Measurements from ENCODE around the gene MRAS. TPM values are rescaled to one million over a fixed set of nuclear protein-coding genes. Genes with fewer than 3 reads are reported as not detected.

Gene MRAS
- total and polyA plus RNA-seq, 8 donors, result 18.1 to 48.0 (median 21.5) TPM

DNA sequence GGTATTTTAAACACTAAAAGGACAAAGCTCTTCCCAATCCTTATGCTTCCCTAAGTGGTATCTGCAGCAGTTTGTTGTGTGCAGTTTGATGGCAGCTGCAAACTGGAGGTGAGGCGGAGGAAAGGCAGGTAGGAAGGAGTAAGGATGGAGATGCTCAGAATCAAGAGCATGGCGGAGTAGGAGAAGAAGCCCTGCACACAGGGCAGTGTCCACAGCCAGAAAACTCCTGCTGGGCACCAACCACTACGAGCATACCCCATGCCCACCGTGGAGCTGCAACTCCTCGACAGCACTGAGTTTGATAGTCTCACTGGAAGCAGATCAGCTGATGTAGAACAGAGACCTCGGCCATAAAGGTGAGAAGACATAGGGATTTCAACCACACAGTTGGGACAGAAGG is 55.7 kb downstream of the MRAS start:
- Histone ChIP-seq H3K36me3 (peaks cover 0 to 24% of the 10 kb centered on the region in 2 donors), H3K27ac (no peak overlapping the region), H3K4me3 (no peak overlapping the region), H3K4me1 (no peaks in the 10 kb centered on the region), H3K9me3 (no peaks in the 10 kb centered on the region), H3K27me3 (no peaks in the 10 kb centered on the region)
- no peak for ATAC-seq
- TF ChIP-seq, protein P1, sequence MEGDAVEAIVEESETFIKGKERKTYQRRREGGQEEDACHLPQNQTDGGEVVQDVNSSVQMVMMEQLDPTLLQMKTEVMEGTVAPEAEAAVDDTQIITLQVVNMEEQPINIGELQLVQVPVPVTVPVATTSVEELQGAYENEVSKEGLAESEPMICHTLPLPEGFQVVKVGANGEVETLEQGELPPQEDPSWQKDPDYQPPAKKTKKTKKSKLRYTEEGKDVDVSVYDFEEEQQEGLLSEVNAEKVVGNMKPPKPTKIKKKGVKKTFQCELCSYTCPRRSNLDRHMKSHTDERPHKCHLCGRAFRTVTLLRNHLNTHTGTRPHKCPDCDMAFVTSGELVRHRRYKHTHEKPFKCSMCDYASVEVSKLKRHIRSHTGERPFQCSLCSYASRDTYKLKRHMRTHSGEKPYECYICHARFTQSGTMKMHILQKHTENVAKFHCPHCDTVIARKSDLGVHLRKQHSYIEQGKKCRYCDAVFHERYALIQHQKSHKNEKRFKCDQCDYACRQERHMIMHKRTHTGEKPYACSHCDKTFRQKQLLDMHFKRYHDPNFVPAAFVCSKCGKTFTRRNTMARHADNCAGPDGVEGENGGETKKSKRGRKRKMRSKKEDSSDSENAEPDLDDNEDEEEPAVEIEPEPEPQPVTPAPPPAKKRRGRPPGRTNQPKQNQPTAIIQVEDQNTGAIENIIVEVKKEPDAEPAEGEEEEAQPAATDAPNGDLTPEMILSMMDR (IDR thresholded peaks at IDR 0.05), result no peak
- DNase-seq, result no peak
- intact Hi-C loops (cut with DNase I), result no loop called here

DNA sequence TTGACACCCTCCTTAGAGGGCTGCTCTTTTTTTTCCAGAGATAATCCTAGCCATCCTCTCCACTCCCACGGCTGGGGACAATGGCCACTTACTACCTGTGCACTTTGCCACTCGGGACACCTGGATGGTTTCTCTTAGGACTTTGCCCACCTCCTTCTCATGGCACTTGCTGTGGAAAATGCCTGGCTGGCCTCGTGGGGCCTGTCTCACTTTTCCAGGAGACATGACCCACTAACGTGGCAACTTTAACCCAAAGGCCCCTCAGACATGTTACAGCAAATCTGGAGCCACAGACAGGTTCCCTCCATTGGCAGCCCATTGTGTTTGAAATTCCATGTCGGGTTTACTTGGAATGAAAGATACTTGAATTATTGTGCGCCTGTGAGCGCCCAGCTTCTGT is 56.6 kb downstream of the MRAS start:
- ATAC-seq, result no peak
- intact Hi-C loops (cut with DNase I), result no loop called here
- TF ChIP-seq, protein P1 (IDR thresholded peaks at IDR 0.05), result no peak

DNA sequence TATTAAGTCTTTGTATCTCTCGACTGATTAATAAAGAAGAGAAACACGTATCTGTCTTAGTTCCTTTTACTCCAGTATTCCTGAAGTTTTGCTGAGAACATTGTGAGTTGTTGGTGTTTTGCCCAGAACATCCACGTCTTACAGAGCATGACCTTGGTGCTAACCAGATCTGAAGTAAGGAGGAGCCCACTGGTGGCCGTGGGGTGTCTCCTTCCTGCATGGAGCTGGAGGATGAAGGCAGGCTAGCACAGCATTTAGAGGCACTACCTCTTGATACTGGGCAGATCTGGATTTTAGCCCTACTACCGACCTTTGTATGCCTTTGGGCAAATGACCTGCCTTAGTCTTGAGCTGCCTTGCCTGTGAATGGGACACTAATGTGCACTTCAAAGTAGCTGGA is 57.1 kb downstream of the MRAS start:
- DNase-seq (no peak), ATAC-seq (no peak)
- Histone ChIP-seq H3K4me1 (no peaks in the 10 kb centered on the region), H3K9me3 (no peaks in the 10 kb centered on the region), H3K27ac (no peak overlapping the region), H3K36me3 (peaks cover 0 to 24% of the 10 kb centered on the region in 2 donors), H3K27me3 (no peaks in the 10 kb centered on the region), H3K4me3 (no peak overlapping the region)
- TF ChIP-seq, protein P1 (IDR thresholded peaks at IDR 0.05), result no peak
- intact Hi-C loops (cut with DNase I), result no loop called here

More for the DNA sequence above, 56.6 kb downstream of the MRAS start:
- H3K4me3 ChIP-seq, result no peak overlapping the region
- no peak for DNase-seq
- H3K4me1 ChIP-seq, result no peaks in the 10 kb centered on the region
- H3K36me3 ChIP-seq, result peaks cover 0 to 24% of the 10 kb centered on the region in 2 donors
- H3K27ac ChIP-seq, result no peak overlapping the region
- H3K9me3 ChIP-seq, result no peaks in the 10 kb centered on the region
- no peaks in the 10 kb centered on the region for H3K27me3 ChIP-seq

- DNase-seq (no peak), ATAC-seq (no peak)
- no peaks in the 10 kb centered on the region for H3K4me1 ChIP-seq
- intact Hi-C loops (cut with DNase I), result no loop called here
- H3K36me3 ChIP-seq, result peaks cover 0 to 24% of the 10 kb centered on the region in 2 donors
- H3K27me3 ChIP-seq, result no peaks in the 10 kb centered on the region
- H3K9me3 ChIP-seq, result no peaks in the 10 kb centered on the region
- H3K27ac ChIP-seq, result no peak overlapping the region
- TF ChIP-seq, protein P1 (IDR thresholded peaks at IDR 0.05), result no peak
- no peak overlapping the region for H3K4me3 ChIP-seq
These were observed 58.2 kb downstream of the MRAS start for GRCh38 chr3:138406606-138407005.

DNA sequence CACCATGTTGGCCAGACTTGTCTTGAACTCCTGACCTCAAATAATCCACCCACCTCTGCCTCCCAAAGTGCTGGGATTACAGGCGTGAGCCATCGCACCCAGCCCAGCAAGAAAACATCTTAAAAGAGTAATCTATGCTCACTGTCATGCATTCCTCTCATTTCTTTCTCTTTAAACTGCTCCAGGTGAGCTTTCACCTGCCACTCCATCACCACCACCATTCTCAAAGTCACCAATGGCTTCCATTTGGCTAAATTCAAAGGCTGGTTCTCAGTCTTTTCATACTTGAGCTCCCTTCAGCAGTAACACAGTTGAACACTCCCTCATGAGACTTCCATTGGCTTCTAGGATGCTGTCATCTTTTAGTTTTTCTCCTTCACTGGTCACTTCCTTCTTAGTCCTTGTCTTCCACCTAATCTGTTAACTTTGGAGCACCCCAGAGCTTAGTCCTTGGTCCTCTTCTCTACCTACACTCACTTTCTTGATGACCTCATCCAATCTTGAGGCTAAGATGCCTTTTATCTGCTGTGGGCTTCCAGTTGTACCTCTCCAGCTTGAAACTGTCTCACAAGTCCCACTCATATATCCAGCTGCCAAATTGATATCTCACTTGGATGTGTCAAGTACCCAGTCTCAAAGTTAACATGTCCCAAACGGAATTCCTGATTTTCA is 59.0 kb downstream of the MRAS start:
- Histone ChIP-seq H3K27ac (no peak overlapping the region), H3K9me3 (no peaks in the 10 kb centered on the region), H3K4me1 (no peaks in the 10 kb centered on the region), H3K27me3 (no peaks in the 10 kb centered on the region), H3K36me3 (peaks cover 0 to 20% of the 10 kb centered on the region in 2 donors), H3K4me3 (no peak overlapping the region)
- intact Hi-C loops (cut with DNase I), result no loop called here
- DNase-seq (no peak), ATAC-seq (no peak)
- TF ChIP-seq, protein P1 (IDR thresholded peaks at IDR 0.05), result no peak
